GM23338 (cell line): ENCODE measurements around the gene SRPK2. TPM values are rescaled to one million over a fixed set of nuclear protein-coding genes. Genes with fewer than 3 reads are reported as not detected.

Experiments
- ATAC-seq: fragments of 200-7000 bp; cut with Tn5 transposase; 3 replicates; pipeline ENCODE4 v1.9.1; 2020
- DNase-seq: peaks from one replicate; pipeline ENCODE4 v3.0.0-alpha.2; 2015; ENCODE audit warnings: low spot score
- H2AFZ ChIP-seq: fragments of 200-600 bp; sonication (generic); 2 replicates; pipeline ENCODE4 v1.8.0; 2016; ENCODE audit warnings: antibody characterized with exemption, mild to moderate bottlenecking, moderate library complexity
- H3F3A ChIP-seq: fragments of 200-600 bp; sonication (generic); replicated peaks from 2 replicates; pipeline ENCODE4 v1.8.0; 2017; ENCODE audit warnings: antibody characterized with exemption, mixed run types, low read depth
- H3K27ac ChIP-seq: fragments of 200-600 bp; sonication (generic); 2 replicates; pipeline ENCODE4 v1.6.1; 2016; ENCODE audit warnings: low read depth
- H3K27me3 ChIP-seq: fragments of 200-600 bp; sonication (generic); 2 replicates; pipeline ENCODE4 v1.8.0; 2016; ENCODE audit warnings: mild to moderate bottlenecking, mixed run types, moderate library complexity; ENCODE audit not compliant: insufficient read depth
- H3K36me3 ChIP-seq: fragments of 200-600 bp; sonication (generic); 2 replicates; pipeline ENCODE4 v1.8.0; 2016; ENCODE audit warnings: mild to moderate bottlenecking; ENCODE audit not compliant: insufficient read depth
- H3K4me1 ChIP-seq: fragments of 200-600 bp; sonication (generic); 2 replicates; pipeline ENCODE4 v1.8.0; 2016; ENCODE audit warnings: mild to moderate bottlenecking, moderate library complexity; ENCODE audit not compliant: insufficient read depth
- H3K4me2 ChIP-seq: fragments of 200-600 bp; sonication (generic); 2 replicates; pipeline ENCODE4 v1.7.1; 2017; ENCODE audit warnings: mixed run types
- H3K4me3 ChIP-seq: fragments of 200-600 bp; sonication (generic); 2 replicates; pipeline ENCODE4 v1.6.1; 2016; ENCODE audit warnings: mixed run types
- H3K79me2 ChIP-seq: fragments of 200-600 bp; sonication (generic); replicated peaks from 2 replicates; pipeline ENCODE4 v1.8.0; 2017; ENCODE audit warnings: mild to moderate bottlenecking; ENCODE audit not compliant: insufficient read depth
- H3K9me2 ChIP-seq: fragments of 200-600 bp; sonication (generic); 2 replicates; pipeline ENCODE4 v1.8.0; 2017; ENCODE audit not compliant: insufficient read depth
- H4K20me1 ChIP-seq: fragments of 200-600 bp; sonication (generic); replicated peaks from 2 replicates; pipeline ENCODE4 v1.8.0; 2017; ENCODE audit warnings: mild to moderate bottlenecking; ENCODE audit not compliant: insufficient read depth
- H3K27ac Mint-ChIP-seq: 2 replicates; pipeline ENCODE4 v1.8.0; 2020; ENCODE audit warnings: inconsistent platforms, mild to moderate bottlenecking, moderate library complexity, mixed read lengths
- H3K27me3 Mint-ChIP-seq: 3 replicates; pipeline ENCODE4 v1.8.0; 2022; ENCODE audit warnings: low read depth, mild to moderate bottlenecking, moderate library complexity, mixed read lengths, inconsistent platforms; ENCODE audit not compliant: insufficient read depth, poor library complexity
- H3K36me3 Mint-ChIP-seq: 3 replicates; pipeline ENCODE4 v1.8.0; 2021; ENCODE audit warnings: low read depth, mild to moderate bottlenecking, inconsistent platforms, moderate library complexity, mixed read lengths
- H3K4me1 Mint-ChIP-seq: 3 replicates; pipeline ENCODE4 v1.8.0; 2020; ENCODE audit warnings: mild to moderate bottlenecking, inconsistent platforms, mixed read lengths
- H3K4me3 Mint-ChIP-seq: 3 replicates; pipeline ENCODE4 v1.8.0; 2021; ENCODE audit warnings: moderate library complexity, mild to moderate bottlenecking, inconsistent platforms, mixed read lengths
- H3K9me3 Mint-ChIP-seq: 3 replicates; pipeline ENCODE4 v1.8.0; 2020; ENCODE audit warnings: moderate library complexity, mild to moderate bottlenecking, inconsistent platforms, mixed read lengths
- ETS1 ChIP-seq: IDR thresholded peaks from 2 replicates; pipeline ENCODE4 v1.6.1; 2016; ENCODE audit warnings: antibody characterized with exemption
- JUNB ChIP-seq: IDR thresholded peaks from one replicate; pipeline ENCODE4 v1.6.1; 2016; ENCODE audit warnings: antibody characterized with exemption; ENCODE audit not compliant: unreplicated experiment
- NANOG ChIP-seq: IDR thresholded peaks from 2 replicates; pipeline ENCODE4 v1.6.1; 2016; ENCODE audit warnings: antibody characterized with exemption, borderline replicate concordance
- POLR2AphosphoS5 ChIP-seq: IDR thresholded peaks from 2 replicates; pipeline ENCODE4 v1.6.1; 2016; ENCODE audit warnings: antibody characterized with exemption, low read depth
- REST ChIP-seq: IDR thresholded peaks from one replicate; pipeline ENCODE4 v1.6.1; 2018; ENCODE audit warnings: antibody characterized with exemption; ENCODE audit not compliant: unreplicated experiment
- ZNF114 ChIP-seq: fragments of 250-450 bp; sonication (Bioruptor Pico); IDR thresholded peaks from 2 replicates; pipeline ENCODE4 v1.5.0; 2020; ENCODE audit warnings: mild to moderate bottlenecking, moderate library complexity
- ZNF331 ChIP-seq: fragments of 250-450 bp; sonication (Bioruptor Pico); IDR thresholded peaks from 2 replicates; pipeline ENCODE4 v1.5.0; 2020; ENCODE audit warnings: low read depth, mild to moderate bottlenecking, moderate library complexity
- polyA plus RNA-seq: library from polyadenylated mRNA; unstranded; fragments of >200 nt; fragmentation: Nextera tagmentation; extraction: Ambion mirVana; gene quantifications from 2 replicates; pipeline ENCODE4 v1.2.1, GENCODE V29; 2016
- total RNA-seq: library from RNA; depleted of rRNA; stranded (reverse); fragments of >200 nt; shearing (Covaris generic); gene quantifications from 2 replicates; pipeline ENCODE4 v1.2.3, GENCODE V29; 2014
- TF ChIP-seq, protein P1 (sequence below): fragments of 250-450 bp; sonication (Bioruptor Pico); IDR thresholded peaks from 2 replicates; pipeline ENCODE4 v1.5.0; 2020; ENCODE audit warnings: mild to moderate bottlenecking, moderate library complexity

Gene SRPK2
- total and polyA plus RNA-seq, 2 experiments from 2014 or later = 66.3 to 91.5 TPM

DNA sequence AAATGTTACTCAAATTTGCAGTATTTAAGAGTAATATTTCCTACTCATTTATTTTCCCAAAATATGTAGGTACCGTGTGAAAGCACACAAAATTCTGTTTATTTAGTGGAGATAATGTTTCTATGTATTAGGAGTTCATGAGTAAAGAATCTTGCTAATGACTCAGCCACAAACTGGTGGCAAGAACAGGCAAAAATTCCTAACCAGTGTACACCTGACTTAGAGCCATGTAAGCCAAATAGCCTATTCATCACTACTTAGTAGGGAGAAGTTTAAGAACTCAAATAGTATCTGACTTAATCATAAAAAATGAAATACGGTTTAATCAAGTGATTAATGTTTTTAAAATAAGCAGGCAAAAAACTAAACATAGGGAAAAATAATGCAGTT, 169.0 kb downstream of the SRPK2 start (continued):
- TF ChIP-seq, protein P1, sequence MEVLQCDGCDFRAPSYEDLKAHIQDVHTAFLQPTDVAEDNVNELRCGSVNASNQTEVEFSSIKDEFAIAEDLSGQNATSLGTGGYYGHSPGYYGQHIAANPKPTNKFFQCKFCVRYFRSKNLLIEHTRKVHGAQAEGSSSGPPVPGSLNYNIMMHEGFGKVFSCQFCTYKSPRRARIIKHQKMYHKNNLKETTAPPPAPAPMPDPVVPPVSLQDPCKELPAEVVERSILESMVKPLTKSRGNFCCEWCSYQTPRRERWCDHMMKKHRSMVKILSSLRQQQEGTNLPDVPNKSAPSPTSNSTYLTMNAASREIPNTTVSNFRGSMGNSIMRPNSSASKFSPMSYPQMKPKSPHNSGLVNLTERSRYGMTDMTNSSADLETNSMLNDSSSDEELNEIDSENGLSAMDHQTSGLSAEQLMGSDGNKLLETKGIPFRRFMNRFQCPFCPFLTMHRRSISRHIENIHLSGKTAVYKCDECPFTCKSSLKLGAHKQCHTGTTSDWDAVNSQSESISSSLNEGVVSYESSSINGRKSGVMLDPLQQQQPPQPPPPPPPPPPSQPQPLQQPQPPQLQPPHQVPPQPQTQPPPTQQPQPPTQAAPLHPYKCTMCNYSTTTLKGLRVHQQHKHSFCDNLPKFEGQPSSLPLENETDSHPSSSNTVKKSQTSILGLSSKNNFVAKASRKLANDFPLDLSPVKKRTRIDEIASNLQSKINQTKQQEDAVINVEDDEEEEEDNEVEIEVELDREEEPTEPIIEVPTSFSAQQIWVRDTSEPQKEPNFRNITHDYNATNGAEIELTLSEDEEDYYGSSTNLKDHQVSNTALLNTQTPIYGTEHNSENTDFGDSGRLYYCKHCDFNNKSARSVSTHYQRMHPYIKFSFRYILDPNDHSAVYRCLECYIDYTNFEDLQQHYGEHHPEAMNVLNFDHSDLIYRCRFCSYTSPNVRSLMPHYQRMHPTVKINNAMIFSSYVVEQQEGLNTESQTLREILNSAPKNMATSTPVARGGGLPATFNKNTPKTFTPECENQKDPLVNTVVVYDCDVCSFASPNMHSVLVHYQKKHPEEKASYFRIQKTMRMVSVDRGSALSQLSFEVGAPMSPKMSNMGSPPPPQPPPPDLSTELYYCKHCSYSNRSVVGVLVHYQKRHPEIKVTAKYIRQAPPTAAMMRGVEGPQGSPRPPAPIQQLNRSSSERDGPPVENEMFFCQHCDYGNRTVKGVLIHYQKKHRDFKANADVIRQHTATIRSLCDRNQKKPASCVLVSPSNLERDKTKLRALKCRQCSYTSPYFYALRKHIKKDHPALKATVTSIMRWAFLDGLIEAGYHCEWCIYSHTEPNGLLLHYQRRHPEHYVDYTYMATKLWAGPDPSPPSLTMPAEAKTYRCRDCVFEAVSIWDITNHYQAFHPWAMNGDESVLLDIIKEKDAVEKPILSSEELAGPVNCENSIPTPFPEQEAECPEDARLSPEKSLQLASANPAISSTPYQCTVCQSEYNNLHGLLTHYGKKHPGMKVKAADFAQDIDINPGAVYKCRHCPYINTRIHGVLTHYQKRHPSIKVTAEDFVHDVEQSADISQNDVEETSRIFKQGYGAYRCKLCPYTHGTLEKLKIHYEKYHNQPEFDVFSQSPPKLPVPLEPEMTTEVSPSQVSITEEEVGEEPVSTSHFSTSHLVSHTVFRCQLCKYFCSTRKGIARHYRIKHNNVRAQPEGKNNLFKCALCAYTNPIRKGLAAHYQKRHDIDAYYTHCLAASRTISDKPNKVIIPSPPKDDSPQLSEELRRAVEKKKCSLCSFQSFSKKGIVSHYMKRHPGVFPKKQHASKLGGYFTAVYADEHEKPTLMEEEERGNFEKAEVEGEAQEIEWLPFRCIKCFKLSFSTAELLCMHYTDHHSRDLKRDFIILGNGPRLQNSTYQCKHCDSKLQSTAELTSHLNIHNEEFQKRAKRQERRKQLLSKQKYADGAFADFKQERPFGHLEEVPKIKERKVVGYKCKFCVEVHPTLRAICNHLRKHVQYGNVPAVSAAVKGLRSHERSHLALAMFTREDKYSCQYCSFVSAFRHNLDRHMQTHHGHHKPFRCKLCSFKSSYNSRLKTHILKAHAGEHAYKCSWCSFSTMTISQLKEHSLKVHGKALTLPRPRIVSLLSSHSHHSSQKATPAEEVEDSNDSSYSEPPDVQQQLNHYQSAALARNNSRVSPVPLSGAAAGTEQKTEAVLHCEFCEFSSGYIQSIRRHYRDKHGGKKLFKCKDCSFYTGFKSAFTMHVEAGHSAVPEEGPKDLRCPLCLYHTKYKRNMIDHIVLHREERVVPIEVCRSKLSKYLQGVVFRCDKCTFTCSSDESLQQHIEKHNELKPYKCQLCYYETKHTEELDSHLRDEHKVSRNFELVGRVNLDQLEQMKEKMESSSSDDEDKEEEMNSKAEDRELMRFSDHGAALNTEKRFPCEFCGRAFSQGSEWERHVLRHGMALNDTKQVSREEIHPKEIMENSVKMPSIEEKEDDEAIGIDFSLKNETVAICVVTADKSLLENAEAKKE (CRISPR knock-in tag) = no peak
- TF ChIP-seq ETS1 = no peak
- no peak for TF ChIP-seq POLR2AphosphoS5
- no peak for TF ChIP-seq JUNB
- TF ChIP-seq NANOG = no peak

- Histone ChIP-seq H3K4me1 (peaks cover 19% of the 10 kb centered on the region; the same call in 1 of the 2 replicates), H3K4me2 (no peak overlapping the region), H3F3A (no peaks in the 10 kb centered on the region), H3K9me2 (no peaks in the 10 kb centered on the region), H3K79me2 (peaks cover 95% of the 10 kb centered on the region), H3K27me3 (no peaks in the 10 kb centered on the region), H2AFZ (no peak overlapping the region), H4K20me1 (peaks cover 10% of the 10 kb centered on the region), H3K36me3 (no peaks in the 10 kb centered on the region), H3K27ac (no peak overlapping the region), H3K4me3 (no peak overlapping the region)
- Mint-ChIP-seq H3K27ac (no peak overlapping the region), H3K9me3 (no peaks in the 10 kb centered on the region), H3K4me1 (peaks cover 22% of the 10 kb centered on the region), H3K36me3 (no peaks in the 10 kb centered on the region), H3K4me3 (no peak overlapping the region), H3K27me3 (no peaks in the 10 kb centered on the region)
- DNase-seq (no peak), ATAC-seq (peak; percentile 28; the same call in 2 of the 3 replicates)
- TF ChIP-seq REST = no peak
- no peak for TF ChIP-seq JUNB
- no peak for TF ChIP-seq ZNF114 (CRISPR knock-in tag)
- no peak for TF ChIP-seq POLR2AphosphoS5
- TF ChIP-seq ZNF331 (CRISPR knock-in tag) = no peak
These were observed 169.6 kb downstream of the SRPK2 start for GRCh38 chr7:105218939-105219770.
